Ascending aorta (tissue), 2 donors: ENCODE data around the gene EXOC3. TPM values are rescaled to one million over a fixed set of nuclear protein-coding genes. Genes with fewer than 3 reads are reported as not detected.
"Not testable (repeated sequence)": the region's sequence is repeated elsewhere in the genome, so short reads cannot be mapped to it uniquely, and the experiment has no call there.

Experiments used
- DNase-seq, 2 donors: peaks; one replicate each; pipeline ENCODE4 v3.0.0-alpha.2; 2019; ENCODE audit warnings: low spot score in 2 of 2
- H3K27ac ChIP-seq, 2 donors: fragments of 200-600 bp; sonication (generic); one replicate each; pipeline ENCODE4 v1.5.1; 2016 to 2017; ENCODE audit warnings: mild to moderate bottlenecking in 1 of 2
- H3K27me3 ChIP-seq: fragments of 200-600 bp; sonication (generic); one replicate; pipeline ENCODE4 v1.5.1; 2017
- H3K36me3 ChIP-seq, 2 donors: fragments of 200-600 bp; sonication (generic); one replicate each; pipeline ENCODE4 v1.5.1; 2016
- H3K4me1 ChIP-seq, 2 donors: fragments of 200-600 bp; sonication (generic); one replicate each; pipeline ENCODE4 v1.5.1; 2016 to 2017; ENCODE audit warnings: mild to moderate bottlenecking in 1 of 2
- H3K4me3 ChIP-seq, 2 donors: fragments of 200-600 bp; sonication (generic); one replicate each; pipeline ENCODE4 v1.5.1; 2016 to 2017; ENCODE audit warnings: mild to moderate bottlenecking in 1 of 2
- H3K9me3 ChIP-seq, 2 donors: fragments of 200-600 bp; sonication (generic); one replicate each; pipeline ENCODE4 v1.5.1; 2016
- CTCF ChIP-seq, 3 experiments: fragments of 200-600 bp in 2 of 3; fragments of 450-650 bp in 1 of 3; sonication (generic) in 2 of 3; IDR thresholded peaks; one replicate each; pipeline ENCODE4 v1.5.1; 2016 to 2019; ENCODE audit warnings: antibody characterized with exemption in 3 of 3, mild to moderate bottlenecking in 1 of 3, moderate library complexity in 1 of 3
- intact Hi-C: fragments of 100-400 bp; cut with DNase I; formaldehyde crosslinking; loops from one replicate; pipeline ENCODE4 v1.15.1; 2023
- total RNA-seq: library from RNA; depleted of rRNA; stranded (reverse); fragments of >200 nt; gene quantifications from one replicate; pipeline ENCODE4 v1.1.0, GENCODE V29; 2016

Gene EXOC3
- total RNA-seq, 1 donor from 2014 or later = 56.7 TPM

- intact Hi-C loops = loop anchor here (2.0 to 10.0 kb wide), 4 partner anchors 220 to 1333 kb away; partner anchors contain the start of genes CCDC127, CLPTM1L, NDUFS6 and SDHA
- peak overlapping the region; percentile 44 to 52 for H3K27ac ChIP-seq
Measured at GRCh38 chr5:472076-472655, 29.2 kb downstream of the EXOC3 start.

GRCh38 chr5:472656-473550, 29.9 kb downstream of the EXOC3 start:
- Histone ChIP-seq H3K4me3 (peak overlapping the region; percentile 91 to 100), H3K27ac (peak overlapping the region; percentile 52 to 66), H3K9me3 (no peaks in the 10 kb centered on the region), H3K4me1 (peaks cover 10 to 15% of the 10 kb centered on the region in 2 donors), H3K36me3 (peaks cover 0 to 18% of the 10 kb centered on the region in 2 donors), H3K27me3 (no peaks in the 10 kb centered on the region)
- intact Hi-C loops = loop anchor here (1.0 to 10.0 kb wide), 7 partner anchors 31 to 1332 kb away; partner anchors contain the start of genes CCDC127, CEP72, CLPTM1L and NDUFS6
- no peak for TF ChIP-seq CTCF (IDR thresholded peaks at IDR 0.05)
- DNase-seq = peak in 1 of 2 donors; percentile 91

More at GRCh38 chr5:472076-472655, 29.2 kb downstream of the EXOC3 start:
- TF ChIP-seq CTCF (IDR thresholded peaks at IDR 0.05) = no peak
- peaks cover 0 to 18% of the 10 kb centered on the region in 2 donors for H3K36me3 ChIP-seq
- peaks cover 10 to 15% of the 10 kb centered on the region in 2 donors for H3K4me1 ChIP-seq
- DNase-seq = no peak
- peak overlapping the region; percentile 63 to 100 for H3K4me3 ChIP-seq
- H3K9me3 ChIP-seq = no peaks in the 10 kb centered on the region
- H3K27me3 ChIP-seq = no peaks in the 10 kb centered on the region

- Histone ChIP-seq H3K9me3 (no peaks in the 10 kb centered on the region), H3K27me3 (peaks cover 1% of the 10 kb centered on the region), H3K36me3 (peaks cover 0 to 15% of the 10 kb centered on the region in 2 donors), H3K4me3 (peak overlapping the region; percentile 91 to 100), H3K4me1 (peaks cover 10 to 15% of the 10 kb centered on the region in 2 donors), H3K27ac (peak overlapping the region; percentile 6 to 66)
- intact Hi-C loops = loop anchor here (1.0 to 10.0 kb wide), 7 partner anchors 31 to 1331 kb away; partner anchors contain the start of genes CCDC127, CEP72, CLPTM1L and NDUFS6
- DNase-seq = no peak
- no peak for TF ChIP-seq CTCF (IDR thresholded peaks at IDR 0.05)
Measured at GRCh38 chr5:473551-474192, 30.7 kb downstream of the EXOC3 start.

DNA sequence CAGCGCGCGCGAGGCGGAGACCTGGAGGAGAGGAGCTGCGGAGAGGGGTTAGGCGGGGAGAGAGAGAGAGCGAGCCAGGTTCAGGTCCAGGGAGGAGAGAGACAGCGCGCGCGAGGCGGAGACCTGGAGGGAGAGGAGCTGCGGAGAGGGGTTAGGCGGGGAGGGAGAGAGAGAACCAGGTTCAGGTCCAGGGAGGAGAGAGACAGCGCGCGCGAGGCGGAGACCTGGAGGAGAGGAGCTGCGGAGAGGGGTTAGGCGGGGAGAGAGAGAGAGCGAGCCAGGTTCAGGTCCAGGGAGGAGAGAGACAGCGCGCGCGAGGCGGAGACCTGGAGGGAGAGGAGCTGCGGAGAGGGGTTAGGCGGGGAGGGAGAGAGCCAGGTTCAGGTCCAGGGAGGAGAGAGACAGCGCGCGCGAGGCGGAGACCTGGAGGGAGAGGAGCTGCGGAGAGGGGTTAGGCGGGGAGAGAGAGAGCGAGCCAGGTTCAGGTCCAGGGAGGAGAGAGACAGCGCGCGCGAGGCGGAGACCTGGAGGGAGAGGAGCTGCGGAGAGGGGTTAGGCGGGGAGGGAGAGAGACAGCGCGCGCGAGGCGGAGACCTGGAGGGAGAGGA, 31.4 kb downstream of the EXOC3 start:
- Histone ChIP-seq H3K36me3 (peaks cover 0 to 11% of the 10 kb centered on the region in 2 donors), H3K4me3 (peak overlapping the region; percentile 91 to 100), H3K4me1 (peaks cover 10 to 15% of the 10 kb centered on the region in 2 donors)
- H3K9me3 ChIP-seq, H3K27me3 ChIP-seq, H3K27ac ChIP-seq, DNase-seq: not testable (repeated sequence)
- intact Hi-C loops = loop anchor here (5.0 to 10.0 kb wide), 3 partner anchors 218 to 1330 kb away; partner anchors contain the start of genes CLPTM1L, NDUFS6 and TPPP

GRCh38 chr5:474840-475661, 32.1 kb downstream of the EXOC3 start:
- Histone ChIP-seq H3K27me3 (peaks cover 11% of the 10 kb centered on the region), H3K27ac (no peak overlapping the region), H3K4me3 (peak overlapping the region; percentile 36 to 100), H3K9me3 (no peaks in the 10 kb centered on the region), H3K36me3 (peaks cover 0 to 7% of the 10 kb centered on the region in 2 donors), H3K4me1 (peaks cover 10 to 15% of the 10 kb centered on the region in 2 donors)
- DNase-seq = no peak
- intact Hi-C loops = loop anchor here (5.0 to 10.0 kb wide), 3 partner anchors 217 to 1330 kb away; partner anchors contain the start of genes CLPTM1L, NDUFS6 and TPPP
- TF ChIP-seq CTCF (IDR thresholded peaks at IDR 0.05) = no peak
